Activated T-cell treated with anti-CD3 and anti-CD28 coated beads, Interleukin-2, amount 50 U/mL, for 4 hours (primary cell): ENCODE measurements around the gene CYTH3. TPM values are rescaled to one million over a fixed set of nuclear protein-coding genes. Genes with fewer than 3 reads are reported as not detected.

Experiments
- ATAC-seq, 2 donors: fragments of 200-7000 bp; cut with Tn5 transposase; one replicate each; pipeline ENCODE4 v1.10.0; 2021
- DNase-seq: peaks from one replicate; pipeline ENCODE4 v3.0.0-alpha.2; 2020
- H3K27me3 Mint-ChIP-seq: one replicate; pipeline ENCODE4 v1.8.0; 2021; ENCODE audit warnings: low read depth, mixed read lengths
- H3K36me3 Mint-ChIP-seq: one replicate; pipeline ENCODE4 v1.8.0; 2022; ENCODE audit warnings: mixed read lengths; ENCODE audit not compliant: insufficient read depth
- H3K4me1 Mint-ChIP-seq: one replicate; pipeline ENCODE4 v1.8.0; 2021; ENCODE audit warnings: low read depth, mixed read lengths
- H3K4me3 Mint-ChIP-seq: one replicate; pipeline ENCODE4 v1.8.0; 2021; ENCODE audit warnings: mild to moderate bottlenecking, moderate library complexity, mixed read lengths
- H3K9me3 Mint-ChIP-seq: one replicate; pipeline ENCODE4 v1.8.0; 2021; ENCODE audit warnings: mixed read lengths
- total RNA-seq, 3 donors: library from RNA; stranded (reverse); gene quantifications; one replicate each; pipeline ENCODE4 v1.2.1, GENCODE V29; 2021

CYTH3 gene
- total RNA-seq, 3 donors from 2014 or later: 3.6 to 9.9 (median 4.6) TPM

DNA sequence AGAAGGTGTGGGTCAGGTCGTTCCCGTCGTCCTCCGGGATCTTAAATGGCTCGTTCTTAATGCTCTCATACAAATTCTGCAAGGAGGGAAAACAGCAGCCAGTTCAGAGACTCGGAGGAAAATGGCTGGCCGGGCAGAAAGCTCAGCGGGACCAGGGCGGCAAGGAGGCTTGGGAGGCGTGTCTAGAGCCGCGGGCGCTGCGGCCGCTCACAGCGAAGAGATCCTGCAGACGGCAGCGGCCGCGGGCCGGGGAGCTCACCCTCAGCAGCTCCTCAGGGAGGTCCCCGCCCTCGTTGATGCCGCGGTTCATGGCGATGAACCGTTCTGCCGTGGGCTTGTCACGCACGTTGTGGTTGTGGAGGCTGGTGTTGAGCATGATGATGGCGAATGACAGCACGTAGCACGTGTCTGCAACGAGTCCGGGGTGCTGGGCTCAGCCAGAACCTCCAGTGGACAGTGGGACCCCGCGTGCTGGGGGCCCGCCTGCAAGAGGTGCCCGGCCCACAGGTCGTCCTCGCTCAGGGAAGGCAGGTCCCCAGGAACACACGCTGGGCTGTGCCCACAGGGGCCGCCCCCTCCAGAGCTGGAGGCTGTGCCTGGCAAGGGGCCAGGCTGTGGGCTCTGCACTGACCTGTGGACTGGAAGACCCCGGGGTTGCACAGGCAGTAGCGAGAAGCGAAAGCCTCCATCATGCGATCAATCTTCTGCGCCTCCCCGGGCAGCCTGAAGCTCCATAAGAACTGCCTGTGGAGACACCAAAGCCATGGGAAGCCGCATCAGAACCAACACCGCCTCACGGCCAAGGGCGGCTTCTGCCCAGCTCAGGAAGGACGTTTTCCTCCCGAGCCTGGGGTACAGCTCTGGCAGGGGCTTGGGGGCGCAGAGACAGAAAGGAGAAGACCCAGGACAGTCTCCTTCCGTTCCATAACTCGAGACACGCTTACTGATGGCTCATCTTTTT, 101.6 kb downstream of the CYTH3 start:
- Mint-ChIP-seq H3K4me1 (no peaks in the 10 kb centered on the region), H3K27me3 (no peaks in the 10 kb centered on the region), H3K4me3 (no peak overlapping the region), H3K36me3 (peaks cover 4% of the 10 kb centered on the region), H3K9me3 (no peaks in the 10 kb centered on the region)
- ATAC-seq (peak in 1 of 2 donors; percentile 58), DNase-seq (no peak)

- no peaks in the 10 kb centered on the region for H3K9me3 Mint-ChIP-seq
- H3K4me3 Mint-ChIP-seq: no peak overlapping the region
- no peaks in the 10 kb centered on the region for H3K27me3 Mint-ChIP-seq
- H3K4me1 Mint-ChIP-seq: no peaks in the 10 kb centered on the region
- no peak for DNase-seq
- ATAC-seq: no peak
- H3K36me3 Mint-ChIP-seq: peaks cover 4% of the 10 kb centered on the region
Measured at GRCh38 chr7:6169805-6170520, 102.5 kb downstream of the CYTH3 start.

DNA sequence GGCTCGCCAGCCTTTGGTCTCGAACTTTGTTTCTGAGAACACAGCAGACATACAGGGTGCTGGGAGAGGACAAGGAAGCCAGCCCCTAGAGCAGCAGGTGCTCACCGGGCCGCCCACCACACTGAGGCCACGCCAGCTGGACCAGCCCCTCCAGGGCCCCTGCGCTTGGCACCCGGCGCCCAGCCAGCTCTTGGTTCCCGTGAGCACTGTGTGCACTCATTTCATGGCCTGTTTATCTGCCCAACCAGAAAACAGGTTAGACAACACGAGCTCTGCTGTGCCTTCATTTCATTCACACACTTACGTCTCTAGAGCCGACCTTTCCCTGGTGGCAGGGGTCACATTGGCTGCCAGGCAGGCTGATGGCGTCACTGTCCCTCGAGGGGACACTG, 104.0 kb downstream of the CYTH3 start:
- Mint-ChIP-seq H3K4me1 (no peaks in the 10 kb centered on the region), H3K4me3 (no peak overlapping the region), H3K36me3 (peaks cover 4% of the 10 kb centered on the region), H3K27me3 (no peaks in the 10 kb centered on the region), H3K9me3 (no peaks in the 10 kb centered on the region)
- DNase-seq: no peak
- no peak for ATAC-seq

GRCh38 chr7:6167587-6168476, 104.6 kb downstream of the CYTH3 start:
- Mint-ChIP-seq H3K36me3 (peaks cover 4% of the 10 kb centered on the region), H3K4me3 (no peak overlapping the region)

GRCh38 chr7:6167004-6167551, 105.3 kb downstream of the CYTH3 start:
- DNase-seq: no peak
- no peak overlapping the region for H3K4me3 Mint-ChIP-seq
- no peaks in the 10 kb centered on the region for H3K9me3 Mint-ChIP-seq
- peaks cover 4% of the 10 kb centered on the region for H3K36me3 Mint-ChIP-seq
- no peaks in the 10 kb centered on the region for H3K4me1 Mint-ChIP-seq
- H3K27me3 Mint-ChIP-seq: no peaks in the 10 kb centered on the region
- no peak for ATAC-seq

More at GRCh38 chr7:6167587-6168476, 104.6 kb downstream of the CYTH3 start:
- no peaks in the 10 kb centered on the region for H3K4me1 Mint-ChIP-seq
- no peaks in the 10 kb centered on the region for H3K9me3 Mint-ChIP-seq
- H3K27me3 Mint-ChIP-seq: no peaks in the 10 kb centered on the region
- DNase-seq (no peak), ATAC-seq (no peak)

DNA sequence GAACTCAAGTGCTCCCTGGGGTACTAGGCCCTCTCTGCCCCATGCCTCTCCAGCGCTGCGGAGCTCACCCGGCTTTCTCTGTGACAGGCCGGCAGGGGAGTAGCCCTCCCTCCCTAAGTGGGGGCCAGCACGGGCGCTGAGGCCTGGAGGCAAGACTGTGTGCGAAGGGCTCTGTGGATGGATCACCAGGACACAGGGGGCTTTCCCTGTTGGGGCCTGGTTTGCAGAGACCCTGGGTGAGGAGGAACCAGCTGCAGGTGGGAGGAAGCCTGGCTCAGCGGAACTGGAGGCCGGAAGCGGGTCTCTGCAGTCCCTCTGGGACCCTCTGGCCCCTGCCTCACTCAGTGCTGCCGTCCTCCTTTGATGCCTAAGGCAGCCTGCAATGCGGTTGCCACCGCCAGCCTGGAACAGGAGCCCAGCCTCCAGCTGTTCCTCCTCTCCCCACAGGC, 106.0 kb downstream of the CYTH3 start:
- no peak for DNase-seq
- Mint-ChIP-seq H3K36me3 (peaks cover 4% of the 10 kb centered on the region), H3K4me1 (no peaks in the 10 kb centered on the region), H3K4me3 (no peak overlapping the region), H3K9me3 (no peaks in the 10 kb centered on the region), H3K27me3 (no peaks in the 10 kb centered on the region)
- no peak for ATAC-seq

GRCh38 chr7:6165521-6166320, 106.7 kb downstream of the CYTH3 start:
- Mint-ChIP-seq H3K9me3 (no peaks in the 10 kb centered on the region), H3K36me3 (peaks cover 8% of the 10 kb centered on the region), H3K27me3 (no peaks in the 10 kb centered on the region), H3K4me1 (no peaks in the 10 kb centered on the region), H3K4me3 (no peak overlapping the region)
- ATAC-seq (no peak), DNase-seq (no peak)

GRCh38 chr7:6165075-6165474, 107.3 kb downstream of the CYTH3 start:
- peaks cover 12% of the 10 kb centered on the region for H3K36me3 Mint-ChIP-seq
- no peak overlapping the region for H3K4me3 Mint-ChIP-seq
- H3K27me3 Mint-ChIP-seq: no peaks in the 10 kb centered on the region
- no peaks in the 10 kb centered on the region for H3K9me3 Mint-ChIP-seq
- DNase-seq: no peak
- no peaks in the 10 kb centered on the region for H3K4me1 Mint-ChIP-seq
- ATAC-seq: no peak

- peaks cover 11% of the 10 kb centered on the region for H3K36me3 Mint-ChIP-seq
- no peak overlapping the region for H3K4me3 Mint-ChIP-seq
- H3K4me1 Mint-ChIP-seq: no peaks in the 10 kb centered on the region
- H3K27me3 Mint-ChIP-seq: no peaks in the 10 kb centered on the region
- no peaks in the 10 kb centered on the region for H3K9me3 Mint-ChIP-seq
- DNase-seq: no peak
- ATAC-seq: no peak
Measured at GRCh38 chr7:6164491-6164890, 107.9 kb downstream of the CYTH3 start.

DNA sequence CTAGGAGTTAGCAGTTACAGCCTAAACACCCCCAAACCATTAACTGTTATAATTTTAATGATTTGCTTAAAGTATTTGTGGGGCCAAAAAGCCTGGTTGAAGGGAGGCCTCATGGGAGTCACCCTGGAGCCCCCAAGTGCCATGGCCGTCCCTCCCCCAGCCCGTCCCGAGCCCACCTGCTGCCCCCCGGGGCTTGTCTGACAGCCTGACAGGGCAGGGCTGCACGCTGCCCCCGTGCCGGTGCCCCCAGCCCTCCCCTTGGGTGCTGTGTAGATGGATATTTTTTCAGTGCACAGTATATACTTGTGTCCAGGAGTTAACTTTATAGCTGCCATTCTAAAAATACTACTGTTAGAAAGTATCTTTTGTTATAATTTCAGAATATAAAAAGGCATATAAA, 108.4 kb downstream of the CYTH3 start:
- DNase-seq: no peak
- H3K27me3 Mint-ChIP-seq: no peaks in the 10 kb centered on the region
- no peaks in the 10 kb centered on the region for H3K4me1 Mint-ChIP-seq
- H3K4me3 Mint-ChIP-seq: no peak overlapping the region
- H3K9me3 Mint-ChIP-seq: no peaks in the 10 kb centered on the region
- ATAC-seq: no peak
- H3K36me3 Mint-ChIP-seq: peaks cover 15% of the 10 kb centered on the region

- Mint-ChIP-seq H3K4me1 (no peaks in the 10 kb centered on the region), H3K4me3 (no peak overlapping the region), H3K27me3 (no peaks in the 10 kb centered on the region), H3K9me3 (no peaks in the 10 kb centered on the region), H3K36me3 (peaks cover 15% of the 10 kb centered on the region)
- DNase-seq (no peak), ATAC-seq (no peak)
Measured at GRCh38 chr7:6163402-6163801, 109.0 kb downstream of the CYTH3 start.

GRCh38 chr7:6162650-6163366, 109.6 kb downstream of the CYTH3 start:
- Mint-ChIP-seq H3K4me1 (no peaks in the 10 kb centered on the region), H3K9me3 (no peaks in the 10 kb centered on the region), H3K27me3 (no peaks in the 10 kb centered on the region), H3K36me3 (peaks cover 18% of the 10 kb centered on the region), H3K4me3 (no peak overlapping the region)
- DNase-seq (no peak), ATAC-seq (no peak)

GRCh38 chr7:6162331-6162620, 110.1 kb downstream of the CYTH3 start:
- Mint-ChIP-seq H3K9me3 (no peaks in the 10 kb centered on the region), H3K36me3 (peaks cover 21% of the 10 kb centered on the region), H3K4me3 (no peak overlapping the region), H3K4me1 (no peaks in the 10 kb centered on the region), H3K27me3 (no peaks in the 10 kb centered on the region)
- DNase-seq (no peak), ATAC-seq (no peak)
